GM13977 (cell line): Measurements from ENCODE around the gene RPRD1B.

Experiments
- DNase-seq: peaks from one replicate; pipeline ENCODE4 v3.0.0; 2012; ENCODE audit warnings: low spot score
- in situ Hi-C: fragments of 300-500 bp; cut with MboI; formaldehyde crosslinking; loops from one replicate; pipeline ENCODE4 v1.12.0; 2022; ENCODE audit warnings: low sequenced_read_pairs, low pct_unique_long_range_greater_than_20kb, mixed read lengths, inconsistent platforms; ENCODE audit not compliant: unreplicated experiment
- TF ChIP-seq, protein P1 (sequence below): IDR thresholded peaks from 2 replicates; pipeline ENCODE4 v1.5.1; 2012; ENCODE audit warnings: mild to moderate bottlenecking, control low read depth; ENCODE audit not compliant: insufficient read depth; ENCODE audit errors: extremely low read depth, missing control alignments

Gene RPRD1B

GRCh38 chr20:38119446-38119845 is 85.9 kb downstream of the RPRD1B start:
- TF ChIP-seq, protein P1, sequence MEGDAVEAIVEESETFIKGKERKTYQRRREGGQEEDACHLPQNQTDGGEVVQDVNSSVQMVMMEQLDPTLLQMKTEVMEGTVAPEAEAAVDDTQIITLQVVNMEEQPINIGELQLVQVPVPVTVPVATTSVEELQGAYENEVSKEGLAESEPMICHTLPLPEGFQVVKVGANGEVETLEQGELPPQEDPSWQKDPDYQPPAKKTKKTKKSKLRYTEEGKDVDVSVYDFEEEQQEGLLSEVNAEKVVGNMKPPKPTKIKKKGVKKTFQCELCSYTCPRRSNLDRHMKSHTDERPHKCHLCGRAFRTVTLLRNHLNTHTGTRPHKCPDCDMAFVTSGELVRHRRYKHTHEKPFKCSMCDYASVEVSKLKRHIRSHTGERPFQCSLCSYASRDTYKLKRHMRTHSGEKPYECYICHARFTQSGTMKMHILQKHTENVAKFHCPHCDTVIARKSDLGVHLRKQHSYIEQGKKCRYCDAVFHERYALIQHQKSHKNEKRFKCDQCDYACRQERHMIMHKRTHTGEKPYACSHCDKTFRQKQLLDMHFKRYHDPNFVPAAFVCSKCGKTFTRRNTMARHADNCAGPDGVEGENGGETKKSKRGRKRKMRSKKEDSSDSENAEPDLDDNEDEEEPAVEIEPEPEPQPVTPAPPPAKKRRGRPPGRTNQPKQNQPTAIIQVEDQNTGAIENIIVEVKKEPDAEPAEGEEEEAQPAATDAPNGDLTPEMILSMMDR: no peak
- DNase-seq: no peak
- in situ Hi-C loops: no loop called here

- TF ChIP-seq, protein P1: no peak
- in situ Hi-C loops: no loop called here
- DNase-seq: no peak
Observed at GRCh38 chr20:38120625-38120988, 87.1 kb downstream of the RPRD1B start.

DNA sequence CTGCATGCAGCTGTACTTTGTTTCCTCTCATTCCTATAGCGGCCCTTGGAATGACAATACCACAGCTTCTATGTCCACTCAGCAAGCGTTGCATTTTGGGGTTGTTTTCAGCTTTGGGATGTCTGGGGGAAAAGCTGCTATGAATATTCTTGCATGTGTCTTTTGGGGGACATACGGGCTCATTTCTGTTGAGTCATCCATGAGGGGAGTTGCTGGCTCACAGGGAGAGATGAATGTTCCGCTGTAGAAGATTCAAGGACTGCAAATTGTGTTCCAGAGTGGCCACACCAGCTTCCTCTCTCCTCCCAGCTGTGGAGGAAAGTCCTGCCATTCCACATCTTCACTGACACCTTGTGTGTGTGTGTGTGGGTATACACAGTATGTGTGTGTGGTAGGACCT is 88.2 kb downstream of the RPRD1B start:
- no peak for DNase-seq
- in situ Hi-C loops: no loop called here
- TF ChIP-seq, protein P1: no peak

GRCh38 chr20:38123021-38123587 is 89.6 kb downstream of the RPRD1B start:
- TF ChIP-seq, protein P1: no peak
- in situ Hi-C loops: no loop called here
- DNase-seq: no peak

GRCh38 chr20:38125157-38126056 is 91.9 kb downstream of the RPRD1B start:
- in situ Hi-C loops: no loop called here
- TF ChIP-seq, protein P1: no peak
- no peak for DNase-seq

DNA sequence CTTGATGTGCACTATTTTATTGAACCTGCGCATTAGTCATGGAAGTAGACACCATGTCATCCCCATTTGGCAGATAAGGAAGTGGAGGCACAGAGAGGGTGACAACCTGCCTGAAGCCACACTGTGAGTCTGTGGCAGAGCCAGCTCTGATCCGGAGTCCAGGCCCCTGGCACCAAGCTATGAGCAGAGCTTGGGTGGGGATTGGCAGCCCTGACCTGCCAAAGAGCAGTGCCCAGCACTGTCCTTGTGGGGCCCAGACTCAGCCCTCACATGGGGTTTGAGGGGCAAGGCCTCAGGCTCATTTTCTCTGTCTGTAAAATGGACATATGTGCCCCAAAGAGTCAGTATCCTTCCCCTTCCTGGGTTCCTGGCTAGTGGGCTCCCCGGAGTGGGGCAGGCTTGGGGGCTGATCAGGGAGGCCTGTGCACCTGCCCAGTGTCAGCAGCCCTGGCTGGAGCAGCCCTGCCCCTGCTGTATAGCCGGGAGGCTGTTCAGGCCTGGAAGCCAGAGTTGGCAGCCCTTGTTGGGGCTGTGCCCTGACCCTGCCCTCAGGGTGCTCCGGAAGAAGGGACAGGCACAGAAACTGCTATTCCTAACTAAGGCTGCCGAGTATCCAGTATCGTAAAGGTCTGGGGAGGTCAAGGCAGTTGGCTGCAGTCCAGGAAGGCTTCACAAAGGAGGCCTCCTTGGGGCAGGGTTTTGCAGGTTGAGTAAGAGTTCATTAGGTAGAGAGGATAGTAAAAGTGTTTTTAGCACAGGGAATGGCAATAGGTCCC is 92.8 kb downstream of the RPRD1B start:
- TF ChIP-seq, protein P1: no peak
- in situ Hi-C loops: no loop called here
- no peak for DNase-seq
